MCF 10A (cell line): ENCODE results near the gene DYRK1A. TPM values are rescaled to one million over a fixed set of nuclear protein-coding genes. Genes with fewer than 3 reads are reported as not detected.

ENCODE experiments used
- BruUV-seq: library from RNA; stranded (reverse); fragments of 400-500 nt; replicated peaks from 2 replicates; lab custom pipeline; 2021; lab: Mats Ljungman, UMichigan
- CTCF ChIA-PET: fragments of 300-600 bp; sonication (Branson Sonifier 250); formaldehyde crosslinking; extraction: SDS; loops from one replicate; lab custom pipeline; 2021; ENCODE audit warnings: antibody characterized with exemption, inconsistent platforms; lab: Yijun Ruan, JAX
- POLR2A ChIA-PET: fragments of 300-600, 350-650 bp; sonication (Branson Sonifier 250); formaldehyde crosslinking; extraction: SDS; loops from one replicate; lab custom pipeline; 2020; ENCODE audit warnings: antibody characterized with exemption, inconsistent platforms; lab: Yijun Ruan, JAX
- DNase-seq: peaks from one replicate; pipeline ENCODE4 v3.0.0-alpha.2; 2018; ENCODE audit not compliant: unreplicated experiment
- H3K27ac Mint-ChIP-seq: one replicate; pipeline ENCODE4 v1.8.0; 2022; ENCODE audit warnings: mild to moderate bottlenecking, low read depth, mixed read lengths; ENCODE audit not compliant: unreplicated experiment
- H3K27me3 Mint-ChIP-seq: one replicate; pipeline ENCODE4 v1.8.0; 2022; ENCODE audit warnings: mixed read lengths; ENCODE audit not compliant: insufficient read depth, unreplicated experiment
- H3K36me3 Mint-ChIP-seq: one replicate; pipeline ENCODE4 v1.8.0; 2022; ENCODE audit warnings: mild to moderate bottlenecking, moderate library complexity, mixed read lengths; ENCODE audit not compliant: insufficient read depth, unreplicated experiment
- H3K4me1 Mint-ChIP-seq: one replicate; pipeline ENCODE4 v1.8.0; 2022; ENCODE audit warnings: mixed read lengths; ENCODE audit not compliant: insufficient read depth, unreplicated experiment
- H3K4me3 Mint-ChIP-seq: one replicate; pipeline ENCODE4 v1.8.0; 2022; ENCODE audit warnings: mild to moderate bottlenecking, moderate library complexity, mixed read lengths; ENCODE audit not compliant: unreplicated experiment
- H3K9me3 Mint-ChIP-seq: one replicate; pipeline ENCODE4 v1.8.0; 2022; ENCODE audit warnings: mixed read lengths; ENCODE audit not compliant: unreplicated experiment
- CTCF ChIP-seq: fragments of 200-600 bp; IDR thresholded peaks from one replicate; pipeline ENCODE4 v1.8.0; 2022; ENCODE audit warnings: antibody characterized with exemption, mild to moderate bottlenecking; ENCODE audit not compliant: unreplicated experiment
- intact Hi-C: fragments of 100-400 bp; cut with micrococcal nuclease; formaldehyde crosslinking; loops from 2 replicates; pipeline ENCODE4 v1.14.1; 2022
- total RNA-seq: library from RNA; stranded (reverse); gene quantifications from 2 replicates; pipeline ENCODE4 v1.2.3, GENCODE V29; 2022

The DYRK1A gene
- total RNA-seq, 1 experiment from 2014 or later: 58.6 TPM

- Mint-ChIP-seq H3K4me1 (peaks cover 34% of the 10 kb centered on the region), H3K36me3 (no peaks in the 10 kb centered on the region), H3K27ac (peak overlapping the region; percentile 95), H3K27me3 (no peaks in the 10 kb centered on the region), H3K9me3 (no peaks in the 10 kb centered on the region), H3K4me3 (peak overlapping the region; percentile 83)
- ChIA-PET POLR2A (interaction anchor here (0.8 to 5.0 kb wide), 9 partner anchors 8 to 457 kb away, joined by 3 to 101 read pairs (median 6); partner anchors contain the start of gene VPS26C), CTCF (interaction anchor here (0.6 to 1.4 kb wide), 3 partner anchors 101 to 296 kb away, joined by 3 to 6 read pairs (median 3); partner anchors contain the start of gene VPS26C)
- intact Hi-C loops: loop anchor here (5.0 kb wide), 3 partner anchors 94 to 214 kb away; no protein-coding TSS in a partner anchor
- no peak for TF ChIP-seq CTCF
- BruUV-seq: TSS peak; percentile 18
- peak; percentile 42 for DNase-seq
Measured at GRCh38 chr21:37367703-37368540, 1.3 kb downstream of the DYRK1A start.

GRCh38 chr21:37368541-37369279 lies 2.1 kb downstream of the DYRK1A start:
- no peaks in the 10 kb centered on the region for H3K27me3 Mint-ChIP-seq
- H3K27ac Mint-ChIP-seq: peak overlapping the region; percentile 95
- peak overlapping the region; percentile 83 for H3K4me3 Mint-ChIP-seq
- H3K4me1 Mint-ChIP-seq: peaks cover 42% of the 10 kb centered on the region
- no TSS peak for BruUV-seq
- H3K36me3 Mint-ChIP-seq: no peaks in the 10 kb centered on the region
- TF ChIP-seq CTCF: no peak
- peak; percentile 45 for DNase-seq
- intact Hi-C loops: loop anchor here (5.0 kb wide), 3 partner anchors 94 to 214 kb away; no protein-coding TSS in a partner anchor
- POLR2A ChIA-PET: interaction anchor here (0.6 to 5.0 kb wide), 11 partner anchors 9 to 457 kb away, joined by 3 to 101 read pairs (median 4); partner anchors contain the start of gene VPS26C
- H3K9me3 Mint-ChIP-seq: no peaks in the 10 kb centered on the region
- CTCF ChIA-PET: interaction anchor here (0.7 to 1.4 kb wide), 2 partner anchors 102 to 285 kb away, joined by 3 to 6 read pairs; partner anchors contain the start of gene VPS26C

GRCh38 chr21:37369307-37369854 lies 2.8 kb downstream of the DYRK1A start:
- H3K4me3 Mint-ChIP-seq: peak overlapping the region; percentile 83
- H3K27ac Mint-ChIP-seq: peak overlapping the region; percentile 95
- intact Hi-C loops: loop anchor here (5.0 kb wide), 3 partner anchors 93 to 213 kb away; no protein-coding TSS in a partner anchor
- POLR2A ChIA-PET: interaction anchor here (0.6 to 5.0 kb wide), 9 partner anchors 9 to 458 kb away, joined by 3 to 101 read pairs (median 6); partner anchors contain the start of gene VPS26C
- no peak for TF ChIP-seq CTCF
- CTCF ChIA-PET: interaction anchor here (0.6 to 1.4 kb wide), 2 partner anchors 24 to 103 kb away, joined by 4 to 6 read pairs; partner anchors contain the start of gene VPS26C
- DNase-seq: peak; percentile 11
- H3K4me1 Mint-ChIP-seq: peaks cover 48% of the 10 kb centered on the region
- no peaks in the 10 kb centered on the region for H3K27me3 Mint-ChIP-seq
- H3K9me3 Mint-ChIP-seq: no peaks in the 10 kb centered on the region
- BruUV-seq: no TSS peak
- no peaks in the 10 kb centered on the region for H3K36me3 Mint-ChIP-seq
